Spleen (tissue), 11 donors: ENCODE data around the gene ALKBH5. TPM values are rescaled to one million over a fixed set of nuclear protein-coding genes. Genes with fewer than 3 reads are reported as not detected.

Source experiments
- DNase-seq: peaks from one replicate; pipeline ENCODE4 v3.0.0-alpha.2; 2020
- H3K27ac ChIP-seq, 8 donors: fragments of 200-600 bp; sonication (generic) in 7 of 8; 1 replicate in 4 of 8; 2 replicates in 4 of 8; pipeline versions ENCODE4 v1.5.0 to v1.8.0; 2016 to 2021; ENCODE audit warnings: inconsistent platforms in 4 of 8, mild to moderate bottlenecking in 4 of 8, moderate library complexity in 1 of 8
- H3K27me3 ChIP-seq, 7 donors: fragments of 200-600 bp; sonication (generic) in 6 of 7; replicated peaks in 1 of 7; 1 replicate in 4 of 7; 2 replicates in 3 of 7; pipeline versions ENCODE4 v1.5.0 to v1.8.0; 2016 to 2021; ENCODE audit warnings: inconsistent platforms in 3 of 7, mild to moderate bottlenecking in 1 of 7
- H3K36me3 ChIP-seq, 6 donors: fragments of 200-600 bp; sonication (generic) in 5 of 6; 1 replicate in 4 of 6; 2 replicates in 2 of 6; pipeline versions ENCODE4 v1.5.0 to v1.8.0; 2016 to 2021; ENCODE audit warnings: inconsistent platforms in 2 of 6
- H3K4me1 ChIP-seq, 6 donors: fragments of 200-600 bp; sonication (generic) in 5 of 6; 1 replicate in 3 of 6; 2 replicates in 3 of 6; pipeline versions ENCODE4 v1.5.0 to v1.8.0; 2016 to 2021; ENCODE audit warnings: inconsistent platforms in 3 of 6
- H3K4me3 ChIP-seq, 8 donors: fragments of 200-600 bp; sonication (generic) in 7 of 8; 1 replicate in 4 of 8; 2 replicates in 4 of 8; pipeline versions ENCODE4 v1.5.0 to v1.8.0; 2016 to 2021; ENCODE audit warnings: inconsistent platforms in 4 of 8, mild to moderate bottlenecking in 4 of 8, moderate library complexity in 2 of 8
- H3K9me3 ChIP-seq, 8 donors: fragments of 200-600 bp; sonication (generic) in 7 of 8; 1 replicate in 4 of 8; 2 replicates in 4 of 8; pipeline versions ENCODE4 v1.5.0 to v1.8.0; 2016 to 2021; ENCODE audit warnings: inconsistent platforms in 4 of 8
- POLR2A ChIP-seq, 3 donors: fragments of 450-650 bp; IDR thresholded peaks; one replicate each; pipeline ENCODE4 v1.5.1; 2017; ENCODE audit warnings: antibody characterized with exemption in 3 of 3, mild to moderate bottlenecking in 1 of 3
- POLR2AphosphoS5 ChIP-seq, 3 donors: sonication (generic); formaldehyde crosslinking; IDR thresholded peaks; one replicate each; pipeline ENCODE4 v1.5.1; 2017; ENCODE audit warnings: antibody characterized with exemption in 3 of 3
- WGBS, 5 donors: extraction: QIAGEN DNeasy Blood & Tissue Kit in 3 of 5; methylation state at CpG; one replicate each; pipeline versions ENCODE4 v1.1.5 to v1.1.7; 2013 to 2018; 5-methylcytosine and 5-hydroxymethylcytosine counted together
- intact Hi-C: fragments of 100-400 bp; cut with DNase I; formaldehyde crosslinking; loops from one replicate; pipeline ENCODE4 v1.15.0; 2023; ENCODE audit warnings: low total_unique reads
- polyA plus RNA-seq, 3 donors: library from polyadenylated mRNA; stranded (reverse); fragments of 200-250 nt; gene quantifications; one replicate each; pipeline ENCODE4 v1.2.1, GENCODE V29; 2013
- total RNA-seq, 7 donors: library from RNA; depleted of rRNA in 3 of 7; stranded (reverse); fragments of >200 nt in 3 of 7; fragmentation: NEBNext Ultra II Directional in 4 of 7; extraction: Animal tissue kit (Norgen Biotek cat#: 25700) in 4 of 7; gene quantifications; one replicate each; pipeline versions ENCODE4 v1.1.0 to v1.2.1, GENCODE V29; 2016 to 2021
- TF ChIP-seq, protein P1 (sequence below), 11 experiments: fragments of 200-600 bp in 7 of 11; fragments of 450-650 bp in 4 of 11; sonication (generic) in 4 of 11; IDR thresholded peaks in 8 of 11; conservative IDR thresholded peaks in 3 of 11; 1 replicate in 7 of 11; 2 replicates in 4 of 11; pipeline versions ENCODE4 v1.4.0 to v1.8.0; 2016 to 2021; ENCODE audit warnings: antibody characterized with exemption in 11 of 11, inconsistent platforms in 4 of 11, mild to moderate bottlenecking in 1 of 11
- donor health status: healthy with polysubstance abuse.
- donor health status: DM: no; HTN: no; CAD: no; lungs with moderate emphysema.
- donor health status: DM: no; HTN: no; CAD: no.
- donor health status: Bipolar disorder and iron deficiency.
- donor health status: healthy.
- donor health status: DM: no; HTN: no; CAD: no.
- donor health status: DM: yes; HTN: yes; CAD: no.

The ALKBH5 gene
- total and polyA plus RNA-seq, 10 donors: 27.1 to 120 (median 94.3) TPM

DNA sequence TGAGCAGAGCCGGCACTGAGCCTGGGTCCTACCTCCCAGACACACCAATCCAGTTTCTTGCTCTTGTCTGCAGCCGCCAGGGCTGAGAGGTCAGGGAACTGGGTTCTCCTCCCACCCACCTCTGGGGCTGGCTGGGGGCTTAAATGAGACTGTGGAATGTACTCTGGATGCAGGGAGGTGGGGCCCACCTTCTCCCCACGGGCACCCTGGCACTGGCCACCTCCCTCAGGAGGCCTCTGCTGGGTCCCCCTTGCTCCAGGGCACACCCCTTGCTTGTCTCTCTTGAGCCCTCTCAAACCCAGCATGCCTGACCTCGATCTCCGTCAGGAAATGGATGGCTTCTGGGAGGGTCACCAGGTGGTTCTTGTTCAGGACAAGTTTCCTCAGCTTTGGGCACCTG, 68.5 kb downstream of the ALKBH5 start:
- H3K27ac ChIP-seq: no peak overlapping the region
- peaks cover 15 to 43% (median 34%) of the 10 kb centered on the region in 6 donors for H3K4me1 ChIP-seq
- intact Hi-C loops: no loop called here
- WGBS, 5 donors: 85 to 97% (median 92%) methylated on average over 5 of the region's 5 CpGs
- H3K4me3 ChIP-seq: no peak overlapping the region
- no peak for DNase-seq
- TF ChIP-seq, protein P1, sequence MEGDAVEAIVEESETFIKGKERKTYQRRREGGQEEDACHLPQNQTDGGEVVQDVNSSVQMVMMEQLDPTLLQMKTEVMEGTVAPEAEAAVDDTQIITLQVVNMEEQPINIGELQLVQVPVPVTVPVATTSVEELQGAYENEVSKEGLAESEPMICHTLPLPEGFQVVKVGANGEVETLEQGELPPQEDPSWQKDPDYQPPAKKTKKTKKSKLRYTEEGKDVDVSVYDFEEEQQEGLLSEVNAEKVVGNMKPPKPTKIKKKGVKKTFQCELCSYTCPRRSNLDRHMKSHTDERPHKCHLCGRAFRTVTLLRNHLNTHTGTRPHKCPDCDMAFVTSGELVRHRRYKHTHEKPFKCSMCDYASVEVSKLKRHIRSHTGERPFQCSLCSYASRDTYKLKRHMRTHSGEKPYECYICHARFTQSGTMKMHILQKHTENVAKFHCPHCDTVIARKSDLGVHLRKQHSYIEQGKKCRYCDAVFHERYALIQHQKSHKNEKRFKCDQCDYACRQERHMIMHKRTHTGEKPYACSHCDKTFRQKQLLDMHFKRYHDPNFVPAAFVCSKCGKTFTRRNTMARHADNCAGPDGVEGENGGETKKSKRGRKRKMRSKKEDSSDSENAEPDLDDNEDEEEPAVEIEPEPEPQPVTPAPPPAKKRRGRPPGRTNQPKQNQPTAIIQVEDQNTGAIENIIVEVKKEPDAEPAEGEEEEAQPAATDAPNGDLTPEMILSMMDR (IDR thresholded peaks at IDR 0.05 in 8 of 11, conservative IDR thresholded peaks at IDR 0.05 in 3 of 11): no peak
- no peak for TF ChIP-seq POLR2A (IDR thresholded peaks at IDR 0.05)
- no peak for TF ChIP-seq POLR2AphosphoS5 (IDR thresholded peaks at IDR 0.05)
- no peaks in the 10 kb centered on the region for H3K9me3 ChIP-seq
- H3K36me3 ChIP-seq: peaks cover 6 to 98% (median 94%) of the 10 kb centered on the region in 6 donors
- H3K27me3 ChIP-seq: no peaks in the 10 kb centered on the region

DNA sequence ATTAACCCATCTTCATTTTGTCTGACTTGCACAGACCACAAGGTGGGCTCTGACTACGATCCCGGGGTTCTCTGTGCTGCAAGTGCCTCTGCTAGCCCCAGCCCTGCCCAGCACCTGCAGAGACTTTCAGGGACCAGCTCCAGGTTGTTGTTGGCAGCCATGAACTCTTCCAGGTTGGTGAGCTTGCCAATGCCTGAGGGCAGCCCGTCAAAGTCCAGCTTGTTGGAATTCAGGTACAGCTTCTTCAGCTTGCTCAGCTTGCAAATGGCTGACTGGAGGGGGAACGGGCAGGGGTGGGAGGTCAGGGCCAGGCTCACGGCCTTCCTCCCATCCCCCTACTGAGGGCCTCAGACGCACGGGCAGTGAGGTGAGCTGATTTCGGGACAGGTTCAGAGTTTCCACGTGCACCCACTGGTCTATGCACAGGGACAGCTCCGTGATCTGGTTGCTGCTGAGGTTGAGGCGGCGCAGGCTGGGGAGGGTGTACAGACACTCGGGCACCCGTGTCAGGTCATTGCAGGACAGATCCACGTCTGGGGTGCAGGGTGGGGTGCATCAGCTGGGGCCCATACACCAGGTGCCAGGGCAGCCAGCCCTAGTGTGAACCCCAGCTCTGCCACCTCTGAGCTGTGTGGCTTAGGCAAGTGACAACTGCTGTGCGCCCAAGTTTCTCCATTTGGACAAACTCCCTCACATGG, 69.7 kb downstream of the ALKBH5 start:
- TF ChIP-seq POLR2A (IDR thresholded peaks at IDR 0.05): no peak
- peak in 1 of 3 donors; percentile 10 for TF ChIP-seq POLR2AphosphoS5 (IDR thresholded peaks at IDR 0.05)
- Histone ChIP-seq H3K9me3 (no peaks in the 10 kb centered on the region), H3K4me3 (no peak overlapping the region), H3K36me3 (peaks cover 6 to 86% (median 83%) of the 10 kb centered on the region in 6 donors), H3K27me3 (no peaks in the 10 kb centered on the region), H3K27ac (no peak overlapping the region), H3K4me1 (peaks cover 15 to 38% (median 29%) of the 10 kb centered on the region in 6 donors)
- 88 to 100% (median 91%) methylated on average over 4 to 16 of the region's 16 CpGs for WGBS, 5 donors
- intact Hi-C loops: no loop called here
- no peak for DNase-seq

DNA sequence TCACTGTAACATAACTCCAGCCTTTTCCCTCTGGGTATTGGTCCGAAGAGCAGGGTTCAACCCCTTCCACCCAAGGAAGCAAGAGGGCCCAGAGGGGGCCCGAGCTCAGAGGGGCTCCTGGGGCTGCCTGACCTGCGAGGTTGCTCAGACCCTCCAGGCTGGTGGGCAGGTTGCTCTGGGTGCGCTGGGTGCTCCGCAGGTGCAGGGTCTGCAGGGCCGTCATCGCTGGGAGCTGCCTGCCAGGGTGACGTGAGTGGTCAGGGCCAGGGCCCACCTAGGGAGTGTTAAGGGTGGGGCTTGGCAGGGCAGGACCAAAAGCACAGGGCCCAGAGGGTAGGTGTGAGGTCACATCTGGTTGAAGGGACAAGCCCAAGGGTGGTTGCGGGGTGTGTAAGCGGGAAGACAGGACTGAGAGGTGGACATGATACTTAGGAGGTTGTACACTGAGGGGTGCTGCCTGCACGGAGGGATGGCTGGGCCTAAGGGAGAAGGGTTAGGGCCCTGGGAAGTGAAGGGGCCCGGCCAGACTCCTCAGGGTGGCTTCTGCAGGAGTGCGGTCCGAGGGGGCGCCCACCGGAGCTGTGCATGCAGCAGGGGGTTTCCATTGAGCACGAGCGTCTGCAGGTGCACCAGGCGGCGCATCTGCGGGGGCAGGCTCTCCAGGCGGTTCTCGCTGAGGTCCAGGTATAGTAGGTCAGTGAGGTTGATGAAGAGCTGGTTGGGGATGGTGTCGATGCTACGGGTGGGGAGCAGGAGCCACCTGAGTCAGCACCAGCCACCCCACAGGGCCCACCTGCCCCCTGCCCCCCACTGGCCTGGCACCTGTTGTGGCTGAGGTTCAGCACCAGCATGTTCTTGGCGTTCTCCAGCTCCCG, 70.6 kb downstream of the ALKBH5 start:
- no peak for DNase-seq
- Histone ChIP-seq H3K36me3 (peaks cover 6 to 77% (median 74%) of the 10 kb centered on the region in 6 donors), H3K27me3 (no peaks in the 10 kb centered on the region), H3K4me1 (peaks cover 19 to 36% (median 29%) of the 10 kb centered on the region in 6 donors), H3K9me3 (no peaks in the 10 kb centered on the region), H3K4me3 (no peak overlapping the region), H3K27ac (no peak overlapping the region)
- intact Hi-C loops: no loop called here
- TF ChIP-seq, protein P1 (IDR thresholded peaks at IDR 0.05 in 8 of 11, conservative IDR thresholded peaks at IDR 0.05 in 3 of 11): no peak
- TF ChIP-seq POLR2AphosphoS5 (IDR thresholded peaks at IDR 0.05): peak in 1 of 3 donors; percentile 29
- no peak for TF ChIP-seq POLR2A (IDR thresholded peaks at IDR 0.05)
- 93 to 97% (median 94%) methylated on average over 22 to 27 of the region's 27 CpGs for WGBS, 5 donors

DNA sequence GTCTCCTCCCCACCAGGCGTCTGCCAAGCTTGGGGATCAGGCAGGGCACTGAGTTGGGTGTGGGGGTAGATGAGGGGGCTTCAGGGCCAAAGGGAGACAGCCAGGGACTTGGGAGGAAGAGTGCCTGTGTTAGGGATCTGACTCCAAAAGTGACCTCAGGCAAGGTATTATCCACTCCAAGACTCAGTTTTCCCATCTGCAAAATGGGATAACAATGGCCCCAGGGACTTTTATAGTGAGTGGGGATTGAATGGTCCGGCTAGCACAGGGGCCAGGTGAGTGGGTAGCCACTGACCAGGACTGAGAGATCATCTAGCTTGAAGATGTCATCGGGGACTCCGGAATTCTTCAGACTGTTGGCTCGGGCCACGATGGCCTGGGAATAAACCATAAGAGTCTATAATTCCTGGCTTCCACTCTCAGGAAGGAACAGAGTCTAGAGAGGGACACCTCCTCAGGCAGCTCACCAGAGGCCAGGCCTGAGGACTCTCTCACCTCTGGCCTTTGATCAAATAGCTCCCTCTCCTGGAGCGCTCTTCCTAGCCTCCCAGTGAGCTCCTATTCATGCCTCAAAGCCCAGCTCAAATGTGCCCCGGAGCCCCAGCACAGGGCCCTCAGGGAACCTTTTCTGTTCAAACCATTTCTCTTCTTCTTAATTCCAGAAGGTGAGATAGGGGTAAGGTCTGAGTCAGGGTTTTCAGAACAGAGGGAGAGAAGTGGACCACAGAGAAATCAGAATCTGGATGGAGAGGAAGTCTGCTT, 71.4 kb downstream of the ALKBH5 start:
- no peak for TF ChIP-seq POLR2AphosphoS5 (IDR thresholded peaks at IDR 0.05)
- TF ChIP-seq POLR2A (IDR thresholded peaks at IDR 0.05): no peak
- TF ChIP-seq, protein P1 (IDR thresholded peaks at IDR 0.05 in 8 of 11, conservative IDR thresholded peaks at IDR 0.05 in 3 of 11): no peak
- peaks cover 25 to 43% (median 37%) of the 10 kb centered on the region in 6 donors for H3K4me1 ChIP-seq
- no peak overlapping the region for H3K4me3 ChIP-seq
- no peaks in the 10 kb centered on the region for H3K27me3 ChIP-seq
- no peaks in the 10 kb centered on the region for H3K9me3 ChIP-seq
- intact Hi-C loops: no loop called here
- DNase-seq: no peak
- peaks cover 6 to 69% (median 65%) of the 10 kb centered on the region in 6 donors for H3K36me3 ChIP-seq
- H3K27ac ChIP-seq: no peak overlapping the region
- WGBS, 5 donors: 95 to 100% (median 97%) methylated on average over 8 of the region's 8 CpGs
